ENCODE data around the gene SERTAD3. TPM values are rescaled to one million over a fixed set of nuclear protein-coding genes. Genes with fewer than 3 reads are reported as not detected.

The SERTAD3 gene
- polyA plus RNA-seq, 1 donor (not counting 4 experiments of a cell fraction or from before 2014, with no cell fraction given): 11.8 TPM

GRCh38 chr19:40419066-40419612 lies 25.0 kb downstream of the SERTAD3 start:
- TF ChIP-seq CTCF (optimal IDR thresholded peaks at IDR 0.05 in 1 of 3, IDR thresholded peaks at IDR 0.05 in 1 of 3, conservative IDR thresholded peaks at IDR 0.05 in 1 of 3; ENCODE audit: extremely low read depth in 1 of 3, insufficient read depth in 2 of 3, low read length in 3 of 3) (no peak), EZH2 (IDR thresholded peaks at IDR 0.05; ENCODE audit: low read length) (no peak)
- Histone ChIP-seq H3K4me1 (ENCODE audit: control insufficient read depth, extremely low read depth, insufficient read depth, low read length) (peaks cover 10% of the 10 kb centered on the region), H3K4me2 (ENCODE audit: control insufficient read depth, extremely low read depth, insufficient read depth, low read depth, low read length) (no peak overlapping the region), H3K27me3 (ENCODE audit: control insufficient read depth, extremely low read depth, insufficient read depth, low read length) (no peaks in the 10 kb centered on the region), H3K79me2 (ENCODE audit: control insufficient read depth, insufficient read depth, low read length) (peaks cover 20% of the 10 kb centered on the region), H3K9me3 (ENCODE audit: control insufficient read depth, low read depth, low read length) (no peaks in the 10 kb centered on the region), H2AFZ (ENCODE audit: control insufficient read depth, low read length) (no peak overlapping the region), H3K9me1 (ENCODE audit: control insufficient read depth, extremely low read depth, insufficient read depth, low read length) (no peaks in the 10 kb centered on the region), H3K36me3 (ENCODE audit: control insufficient read depth in 2 of 2, extremely low read depth in 1 of 2, insufficient read depth in 2 of 2, low read length in 2 of 2) (peaks cover 0 to 6% of the 10 kb centered on the region in 2 experiments), H3K9ac (ENCODE audit: control insufficient read depth, extremely low read depth, insufficient read depth, low read length) (no peak overlapping the region), H3K4me3 (ENCODE audit: control insufficient read depth in 2 of 3, extremely low read depth in 1 of 3, insufficient read depth in 2 of 3, low read depth in 1 of 3, low read length in 3 of 3) (no peak overlapping the region), H4K20me1 (ENCODE audit: control insufficient read depth, extremely low read depth, insufficient read depth, low read length) (no peaks in the 10 kb centered on the region), H3K27ac (ENCODE audit: control insufficient read depth, insufficient read depth, low read length) (no peak overlapping the region)
- DNase-seq (ENCODE audit: low read depth, low spot score) (no peak), FAIRE-seq (no peak)
- dilution Hi-C loops (cut with MboI; ENCODE audit: extremely low pct_ligation_motif_present, low sequenced_read_pairs): no loop called here

GRCh38 chr19:40418040-40418439 lies 26.1 kb downstream of the SERTAD3 start:
- peaks cover 9% of the 10 kb centered on the region for H3K79me2 ChIP-seq (ENCODE audit: control insufficient read depth, insufficient read depth, low read length)
- H3K4me2 ChIP-seq (ENCODE audit: control insufficient read depth, extremely low read depth, insufficient read depth, low read depth, low read length): no peak overlapping the region
- FAIRE-seq: no peak
- no peak overlapping the region for H3K4me3 ChIP-seq (ENCODE audit: control insufficient read depth in 2 of 3, extremely low read depth in 1 of 3, insufficient read depth in 2 of 3, low read depth in 1 of 3, low read length in 3 of 3)
- dilution Hi-C loops (cut with MboI; ENCODE audit: extremely low pct_ligation_motif_present, low sequenced_read_pairs): no loop called here
- peaks cover 10% of the 10 kb centered on the region for H3K4me1 ChIP-seq (ENCODE audit: control insufficient read depth, extremely low read depth, insufficient read depth, low read length)
- H3K36me3 ChIP-seq (ENCODE audit: control insufficient read depth in 2 of 2, extremely low read depth in 1 of 2, insufficient read depth in 2 of 2, low read length in 2 of 2): peaks cover 0 to 6% of the 10 kb centered on the region in 2 experiments
- H2AFZ ChIP-seq (ENCODE audit: control insufficient read depth, low read length): no peak overlapping the region
- no peaks in the 10 kb centered on the region for H4K20me1 ChIP-seq (ENCODE audit: control insufficient read depth, extremely low read depth, insufficient read depth, low read length)
- H3K27me3 ChIP-seq (ENCODE audit: control insufficient read depth, extremely low read depth, insufficient read depth, low read length): no peaks in the 10 kb centered on the region
- TF ChIP-seq CTCF (optimal IDR thresholded peaks at IDR 0.05 in 1 of 3, IDR thresholded peaks at IDR 0.05 in 1 of 3, conservative IDR thresholded peaks at IDR 0.05 in 1 of 3; ENCODE audit: extremely low read depth in 1 of 3, insufficient read depth in 2 of 3, low read length in 3 of 3) (no peak), EZH2 (IDR thresholded peaks at IDR 0.05; ENCODE audit: low read length) (no peak)
- no peaks in the 10 kb centered on the region for H3K9me1 ChIP-seq (ENCODE audit: control insufficient read depth, extremely low read depth, insufficient read depth, low read length)
- H3K27ac ChIP-seq (ENCODE audit: control insufficient read depth, insufficient read depth, low read length): no peak overlapping the region
- H3K9me3 ChIP-seq (ENCODE audit: control insufficient read depth, low read depth, low read length): no peaks in the 10 kb centered on the region
- no peak for DNase-seq (ENCODE audit: low read depth, low spot score)
- no peak overlapping the region for H3K9ac ChIP-seq (ENCODE audit: control insufficient read depth, extremely low read depth, insufficient read depth, low read length)
